GM10847 (cell line): ENCODE results near the gene NAV3.

Experiments used
- POLR2A ChIP-seq: IDR thresholded peaks from 2 replicates; pipeline ENCODE4 v1.6.1; 2011; ENCODE audit not compliant: insufficient read length; ENCODE audit errors: extremely low read depth

The NAV3 gene

GRCh38 chr12:77979597-77980250 lies 149.0 kb downstream of the NAV3 start:
- TF ChIP-seq POLR2A = no peak

- no peak for TF ChIP-seq POLR2A
These were observed 150.1 kb downstream of the NAV3 start for GRCh38 chr12:77980782-77981181.

GRCh38 chr12:77983859-77984258 lies 153.2 kb downstream of the NAV3 start:
- no peak for TF ChIP-seq POLR2A

- no peak for TF ChIP-seq POLR2A
These were observed 162.1 kb downstream of the NAV3 start for GRCh38 chr12:77992760-77993159.

- no peak for TF ChIP-seq POLR2A
These were observed 163.0 kb downstream of the NAV3 start for GRCh38 chr12:77993658-77994057.

- TF ChIP-seq POLR2A = no peak
These were observed 164.9 kb downstream of the NAV3 start for GRCh38 chr12:77995436-77996167.

GRCh38 chr12:77996670-77997069 lies 166.0 kb downstream of the NAV3 start:
- TF ChIP-seq POLR2A = no peak

- TF ChIP-seq POLR2A = no peak
These were observed 167.6 kb downstream of the NAV3 start for GRCh38 chr12:77998236-77998786.

- no peak for TF ChIP-seq POLR2A
These were observed 168.5 kb downstream of the NAV3 start for GRCh38 chr12:77999074-77999715.

GRCh38 chr12:78002878-78003277 lies 172.2 kb downstream of the NAV3 start:
- no peak for TF ChIP-seq POLR2A

- no peak for TF ChIP-seq POLR2A
These were observed 173.8 kb downstream of the NAV3 start for GRCh38 chr12:78004249-78005093.

GRCh38 chr12:78005094-78005492 lies 174.4 kb downstream of the NAV3 start:
- TF ChIP-seq POLR2A = no peak

GRCh38 chr12:78007173-78007572 lies 176.5 kb downstream of the NAV3 start:
- no peak for TF ChIP-seq POLR2A

- no peak for TF ChIP-seq POLR2A
These were observed 178.3 kb downstream of the NAV3 start for GRCh38 chr12:78009031-78009430.
